Measurements from ENCODE around the gene OVOL1.

OVOL1 gene

GRCh38 chr11:65791719-65792213 is 4.9 kb downstream of the OVOL1 start:
- H4K20me1 ChIP-seq = peaks cover 0 to 23% (median 10%) of the 10 kb centered on the region in 11 experiments; a peak in 11 of 22 replicates
- H3K36me3 ChIP-seq = no peaks in the 10 kb centered on the region
- peak overlapping the region; percentile 60 to 93 (median 81) for H3K4me2 ChIP-seq
- no peaks in the 10 kb centered on the region for H3K9me3 ChIP-seq (replicated peaks in 1 of 11)
- no peak for TF ChIP-seq Cebpa-rat (IDR thresholded peaks at IDR 0.05)
- H3K9ac ChIP-seq = peak overlapping the region in 3 of 11 experiments; percentile 4 to 38 (median 29); a peak in 2 of 22 replicates
- peaks cover 31 to 57% (median 51%) of the 10 kb centered on the region in 10 experiments for H3K4me1 ChIP-seq
- peaks cover 30 to 72% (median 40%) of the 10 kb centered on the region in 11 experiments for H3K27me3 ChIP-seq
- H3K27ac ChIP-seq = no peak overlapping the region
- no peak overlapping the region; a peak in 1 of 20 replicates for H3K4me3 ChIP-seq

- H3K4me2 ChIP-seq = peak overlapping the region in 10 of 11 experiments; percentile 75 to 93 (median 82); a peak in 19 of 22 replicates
- H3K9ac ChIP-seq = no peak overlapping the region
- no peak for TF ChIP-seq Cebpa-rat (IDR thresholded peaks at IDR 0.05)
- H4K20me1 ChIP-seq = peaks cover 0 to 23% (median 10%) of the 10 kb centered on the region in 11 experiments; a peak in 11 of 22 replicates
- H3K27ac ChIP-seq = no peak overlapping the region
- peaks cover 23 to 65% (median 33%) of the 10 kb centered on the region in 11 experiments for H3K27me3 ChIP-seq
- no peak overlapping the region for H3K4me3 ChIP-seq
- no peaks in the 10 kb centered on the region for H3K36me3 ChIP-seq
- H3K9me3 ChIP-seq (replicated peaks in 1 of 11) = no peaks in the 10 kb centered on the region
- peaks cover 28 to 52% (median 47%) of the 10 kb centered on the region in 10 experiments for H3K4me1 ChIP-seq
Measured at GRCh38 chr11:65792456-65792855, 5.6 kb downstream of the OVOL1 start.

- peaks cover 16 to 58% (median 26%) of the 10 kb centered on the region in 11 experiments for H3K27me3 ChIP-seq
Measured at GRCh38 chr11:65793144-65793581, 6.3 kb downstream of the OVOL1 start.

DNA sequence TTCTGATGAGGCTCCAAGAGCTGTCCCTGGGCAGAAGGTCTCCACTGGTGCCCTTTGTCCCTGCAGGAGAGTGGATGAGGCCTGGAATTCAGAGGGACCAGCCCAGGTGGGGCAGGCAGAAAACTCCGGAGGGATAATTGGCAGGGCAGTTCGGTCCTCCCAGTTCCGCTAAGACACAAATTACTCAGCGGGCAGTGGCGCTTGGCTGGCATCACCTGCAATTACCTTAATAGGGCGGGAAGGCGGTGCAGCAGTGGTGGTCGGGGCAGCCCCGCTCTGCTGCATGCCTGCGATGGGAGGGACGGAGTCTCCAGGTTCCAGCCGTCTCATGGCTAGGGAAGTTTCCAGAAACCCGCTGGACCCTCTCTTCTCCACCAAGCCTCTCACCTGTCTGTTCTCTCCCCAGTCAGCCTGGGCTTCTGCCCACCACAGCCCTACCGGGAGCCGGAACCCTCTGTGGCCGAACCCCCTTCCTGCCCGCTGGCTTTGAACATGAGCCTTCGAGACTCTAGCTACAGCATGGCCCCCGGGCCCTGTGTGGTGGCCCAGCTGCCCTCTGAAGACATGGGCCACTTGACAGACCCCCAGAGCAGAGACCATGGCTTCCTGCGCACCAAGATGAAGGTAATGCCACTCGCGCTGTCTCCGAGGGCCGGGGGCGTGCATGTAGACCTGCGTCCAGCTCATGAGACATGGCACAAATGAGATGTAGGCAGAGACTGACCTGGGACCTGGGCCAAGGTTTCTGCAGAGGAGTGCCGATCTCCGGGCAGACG is 7.0 kb downstream of the OVOL1 start:
- Histone ChIP-seq H3K27ac (no peak overlapping the region), H3K4me1 (peaks cover 18 to 40% (median 34%) of the 10 kb centered on the region in 10 experiments), H4K20me1 (peaks cover 0 to 12% (median 0%) of the 10 kb centered on the region in 11 experiments; a peak in 3 of 22 replicates), H3K36me3 (no peaks in the 10 kb centered on the region), H3K4me3 (no peak overlapping the region), H3K9ac (no peak overlapping the region), H3K4me2 (no peak overlapping the region), H3K27me3 (peaks cover 10 to 52% (median 19%) of the 10 kb centered on the region in 11 experiments), H3K9me3 (replicated peaks in 1 of 11) (no peaks in the 10 kb centered on the region)
- TF ChIP-seq Cebpa-rat (IDR thresholded peaks at IDR 0.05) = no peak

More at GRCh38 chr11:65793144-65793581, 6.3 kb downstream of the OVOL1 start:
- TF ChIP-seq Cebpa-rat (IDR thresholded peaks at IDR 0.05) = no peak
- Histone ChIP-seq H3K9ac (no peak overlapping the region), H3K36me3 (no peaks in the 10 kb centered on the region), H3K4me1 (peaks cover 21 to 46% (median 40%) of the 10 kb centered on the region in 10 experiments), H3K27ac (no peak overlapping the region), H3K4me3 (no peak overlapping the region), H3K9me3 (replicated peaks in 1 of 11) (no peaks in the 10 kb centered on the region), H4K20me1 (peaks cover 0 to 18% (median 5%) of the 10 kb centered on the region in 11 experiments; a peak in 6 of 22 replicates), H3K4me2 (peak overlapping the region in 1 of 11 experiments; percentile 93; a peak in 1 of 22 replicates)

- Histone ChIP-seq H3K36me3 (no peaks in the 10 kb centered on the region), H3K27me3 (peaks cover 0 to 41% (median 9%) of the 10 kb centered on the region in 11 experiments; a peak in 19 of 22 replicates), H3K27ac (no peak overlapping the region), H4K20me1 (peaks cover 0 to 8% (median 0%) of the 10 kb centered on the region in 11 experiments; a peak in 2 of 22 replicates), H3K4me1 (peaks cover 18 to 30% (median 24%) of the 10 kb centered on the region in 10 experiments), H3K9me3 (replicated peaks in 1 of 11) (no peaks in the 10 kb centered on the region), H3K4me3 (no peak overlapping the region), H3K9ac (no peak overlapping the region; a peak in 1 of 22 replicates), H3K4me2 (no peak overlapping the region)
- no peak for TF ChIP-seq Cebpa-rat (IDR thresholded peaks at IDR 0.05)
Measured at GRCh38 chr11:65794570-65795510, 8.0 kb downstream of the OVOL1 start.

GRCh38 chr11:65796726-65797601 is 10.1 kb downstream of the OVOL1 start:
- Histone ChIP-seq H3K9me3 (replicated peaks in 1 of 11) (no peaks in the 10 kb centered on the region), H3K27me3 (peaks cover 0 to 30% (median 0%) of the 10 kb centered on the region in 11 experiments; a peak in 10 of 22 replicates), H3K4me3 (no peak overlapping the region), H3K27ac (no peak overlapping the region), H3K4me2 (no peak overlapping the region), H3K4me1 (peaks cover 5 to 9% (median 5%) of the 10 kb centered on the region in 10 experiments), H4K20me1 (peaks cover 0 to 8% (median 0%) of the 10 kb centered on the region in 11 experiments; a peak in 2 of 22 replicates), H3K9ac (no peak overlapping the region), H3K36me3 (no peaks in the 10 kb centered on the region)
- TF ChIP-seq Cebpa-rat (IDR thresholded peaks at IDR 0.05) = no peak

- H3K36me3 ChIP-seq = no peaks in the 10 kb centered on the region
- no peak overlapping the region for H3K4me2 ChIP-seq
- no peak overlapping the region for H3K27ac ChIP-seq
- no peak overlapping the region for H3K9ac ChIP-seq
- H3K4me3 ChIP-seq = no peak overlapping the region
- no peak for TF ChIP-seq Cebpa-rat (IDR thresholded peaks at IDR 0.05)
- H3K4me1 ChIP-seq = peaks cover 0 to 2% (median 0%) of the 10 kb centered on the region in 10 experiments; a peak in 4 of 20 replicates
- H3K27me3 ChIP-seq = peaks cover 0 to 25% (median 4%) of the 10 kb centered on the region in 11 experiments; a peak in 15 of 22 replicates
- peaks cover 0 to 8% (median 0%) of the 10 kb centered on the region in 11 experiments; a peak in 1 of 22 replicates for H4K20me1 ChIP-seq
- no peaks in the 10 kb centered on the region for H3K9me3 ChIP-seq (replicated peaks in 1 of 11)
Measured at GRCh38 chr11:65797711-65798110, 10.8 kb downstream of the OVOL1 start.
